Gastrocnemius medialis (tissue), 4 donors: Measurements from ENCODE around the gene FBXL13. TPM values are rescaled to one million over a fixed set of nuclear protein-coding genes. Genes with fewer than 3 reads are reported as not detected.
"Not testable (repeated sequence)": the region's sequence is repeated elsewhere in the genome, so short reads cannot be mapped to it uniquely, and the experiment has no call there.

Experiments
- ATAC-seq, 2 donors: fragments of 150-250 bp; one replicate each; pipeline ENCODE4 v1.9.1; 2016
- DNase-seq, 2 donors: peaks; one replicate each; pipeline ENCODE4 v3.0.0-alpha.2; 2019
- H3K27ac ChIP-seq, 4 donors: fragments of 200-600 bp; sonication (generic); 1 replicate in 1 of 4; 2 replicates in 3 of 4; pipeline ENCODE4 v1.5.1; 2016 to 2018; ENCODE audit warnings: mild to moderate bottlenecking in 2 of 4, moderate library complexity in 1 of 4
- H3K27me3 ChIP-seq, 3 donors: fragments of 200-600 bp; sonication (generic) in 2 of 3; 1 replicate in 1 of 3; 2 replicates in 2 of 3; pipeline versions ENCODE4 v1.5.1 to v1.6.0; 2016 to 2019; ENCODE audit warnings: mild to moderate bottlenecking in 1 of 3, moderate library complexity in 1 of 3
- H3K36me3 ChIP-seq, 2 donors: fragments of 200-600 bp; sonication (generic) in 1 of 2; one replicate each; pipeline ENCODE4 v1.5.1; 2017 to 2018
- H3K4me1 ChIP-seq, 2 donors: fragments of 200-600 bp; sonication (generic) in 1 of 2; one replicate each; pipeline ENCODE4 v1.5.1; 2016 to 2017; ENCODE audit warnings: mild to moderate bottlenecking in 2 of 2
- H3K4me3 ChIP-seq, 4 donors: fragments of 200-600 bp; sonication (generic) in 3 of 4; 1 replicate in 1 of 4; 2 replicates in 3 of 4; pipeline ENCODE4 v1.5.1; 2016 to 2019; ENCODE audit warnings: mild to moderate bottlenecking in 2 of 4
- H3K9me3 ChIP-seq, 3 donors: fragments of 200-600 bp; sonication (generic) in 2 of 3; 1 replicate in 1 of 3; 2 replicates in 2 of 3; pipeline ENCODE4 v1.5.1; 2016 to 2019
- POLR2A ChIP-seq, 2 donors: fragments of 450-650 bp; IDR thresholded peaks; one replicate each; pipeline ENCODE4 v1.6.1; 2017; ENCODE audit warnings: antibody characterized with exemption in 2 of 2, mild to moderate bottlenecking in 2 of 2, moderate library complexity in 2 of 2
- in situ Hi-C, 4 donors: fragments of 200-750 bp; cut with MboI; loops; one replicate each; pipeline versions ENCODE4 v1.15.0 to v1.8.0; 2017; ENCODE audit warnings: low sequenced_read_pairs in 4 of 4
- intact Hi-C: fragments of 100-400 bp; cut with DNase I; formaldehyde crosslinking; loops from one replicate; pipeline ENCODE4 v1.15.1; 2023; ENCODE audit warnings: low total_unique reads
- total RNA-seq, 4 donors: library from RNA; depleted of rRNA; stranded (reverse); fragments of >200 nt; gene quantifications; one replicate each; pipeline versions ENCODE4 v1.1.0 to v1.2.3, GENCODE V29; 2016
- TF ChIP-seq, protein P1 (sequence below), 5 experiments: fragments of 450-650 bp in 3 of 5; fragments of 200-600 bp in 2 of 5; sonication (generic) in 2 of 5; IDR thresholded peaks in 4 of 5; conservative IDR thresholded peaks in 1 of 5; 1 replicate in 4 of 5; 2 replicates in 1 of 5; pipeline ENCODE4 v1.5.1; 2016 to 2019; ENCODE audit warnings: antibody characterized with exemption in 5 of 5, mild to moderate bottlenecking in 3 of 5, moderate library complexity in 3 of 5

Gene FBXL13
- total RNA-seq, 4 donors from 2014 or later: 0.26 TPM; not detected in 3

DNA sequence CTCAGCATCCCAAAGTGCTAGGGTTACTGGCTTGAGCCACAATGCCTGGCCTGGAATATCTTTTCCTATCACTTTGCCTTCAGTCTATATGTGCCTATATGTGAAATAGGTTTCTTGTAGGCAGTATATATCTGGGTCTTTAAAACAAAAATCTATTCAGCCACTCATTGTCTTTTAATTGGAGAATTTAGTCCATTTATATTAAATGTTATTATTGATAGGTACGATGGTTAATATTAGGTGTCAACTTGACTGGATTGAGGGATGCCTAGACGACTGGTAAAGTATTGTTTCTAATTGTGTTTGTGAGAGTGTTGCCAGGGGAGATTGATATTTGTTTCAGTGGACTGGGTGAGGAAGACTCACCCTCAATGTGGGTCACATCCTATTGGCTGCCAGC lies 73.4 kb downstream of the FBXL13 start:
- in situ Hi-C loops: no loop called here
- TF ChIP-seq, protein P1, sequence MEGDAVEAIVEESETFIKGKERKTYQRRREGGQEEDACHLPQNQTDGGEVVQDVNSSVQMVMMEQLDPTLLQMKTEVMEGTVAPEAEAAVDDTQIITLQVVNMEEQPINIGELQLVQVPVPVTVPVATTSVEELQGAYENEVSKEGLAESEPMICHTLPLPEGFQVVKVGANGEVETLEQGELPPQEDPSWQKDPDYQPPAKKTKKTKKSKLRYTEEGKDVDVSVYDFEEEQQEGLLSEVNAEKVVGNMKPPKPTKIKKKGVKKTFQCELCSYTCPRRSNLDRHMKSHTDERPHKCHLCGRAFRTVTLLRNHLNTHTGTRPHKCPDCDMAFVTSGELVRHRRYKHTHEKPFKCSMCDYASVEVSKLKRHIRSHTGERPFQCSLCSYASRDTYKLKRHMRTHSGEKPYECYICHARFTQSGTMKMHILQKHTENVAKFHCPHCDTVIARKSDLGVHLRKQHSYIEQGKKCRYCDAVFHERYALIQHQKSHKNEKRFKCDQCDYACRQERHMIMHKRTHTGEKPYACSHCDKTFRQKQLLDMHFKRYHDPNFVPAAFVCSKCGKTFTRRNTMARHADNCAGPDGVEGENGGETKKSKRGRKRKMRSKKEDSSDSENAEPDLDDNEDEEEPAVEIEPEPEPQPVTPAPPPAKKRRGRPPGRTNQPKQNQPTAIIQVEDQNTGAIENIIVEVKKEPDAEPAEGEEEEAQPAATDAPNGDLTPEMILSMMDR (IDR thresholded peaks at IDR 0.05 in 4 of 5, conservative IDR thresholded peaks at IDR 0.05 in 1 of 5): no peak
- TF ChIP-seq POLR2A (IDR thresholded peaks at IDR 0.05): no peak
- H3K27me3 ChIP-seq: no peaks in the 10 kb centered on the region
- H3K27ac ChIP-seq: no peak overlapping the region
- no peak for ATAC-seq
- no peak for DNase-seq
- H3K9me3 ChIP-seq: no peaks in the 10 kb centered on the region
- H3K4me3 ChIP-seq: no peak overlapping the region
- no peaks in the 10 kb centered on the region for H3K36me3 ChIP-seq
- H3K4me1 ChIP-seq: no peaks in the 10 kb centered on the region
- intact Hi-C loops: no loop called here

DNA sequence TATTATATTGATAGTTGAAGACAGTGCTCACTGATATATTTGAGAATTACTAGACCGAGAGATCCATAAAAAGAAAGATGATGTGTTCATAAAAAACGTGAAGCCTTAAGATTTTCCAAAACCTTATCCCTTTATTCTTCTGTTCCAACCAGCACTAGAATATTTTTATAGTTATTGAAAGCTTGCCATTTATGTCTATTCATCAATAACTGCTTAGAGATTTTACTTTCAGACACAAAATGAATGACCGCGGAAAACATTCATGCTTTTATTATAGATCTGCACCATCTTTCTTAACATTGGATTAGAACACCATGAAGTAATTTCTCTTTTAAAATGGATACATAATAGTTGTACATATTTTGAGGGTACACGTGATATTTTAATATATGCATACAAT lies 77.6 kb downstream of the FBXL13 start:
- in situ Hi-C loops: no loop called here
- TF ChIP-seq POLR2A (IDR thresholded peaks at IDR 0.05): no peak
- TF ChIP-seq, protein P1 (IDR thresholded peaks at IDR 0.05 in 4 of 5, conservative IDR thresholded peaks at IDR 0.05 in 1 of 5): no peak
- Histone ChIP-seq H3K27ac (no peak overlapping the region), H3K4me3 (no peak overlapping the region), H3K36me3 (no peaks in the 10 kb centered on the region), H3K4me1 (peaks cover 0 to 4% of the 10 kb centered on the region in 2 donors), H3K9me3 (no peaks in the 10 kb centered on the region), H3K27me3 (no peaks in the 10 kb centered on the region)
- DNase-seq (no peak), ATAC-seq (no peak)
- intact Hi-C loops: no loop called here

DNA sequence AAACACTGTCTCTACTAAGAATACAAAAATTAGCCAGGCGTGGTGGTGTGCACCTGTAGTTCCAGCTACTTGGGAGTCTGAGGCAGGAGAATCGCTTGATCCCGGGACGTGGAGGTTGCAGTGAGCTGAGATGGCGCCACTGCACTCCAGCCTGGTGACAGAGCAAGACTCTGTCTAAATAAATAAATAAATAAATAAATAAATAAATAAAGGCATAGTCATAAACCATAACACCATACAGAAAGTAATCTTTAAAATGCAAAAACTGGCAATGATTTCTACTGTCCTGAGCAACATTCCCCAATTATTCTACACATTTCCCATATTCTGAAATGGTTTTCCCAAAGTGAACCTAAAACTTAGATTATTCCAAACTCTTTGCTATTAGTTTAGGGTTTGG lies 79.0 kb downstream of the FBXL13 start:
- H3K27me3 ChIP-seq, H3K27ac ChIP-seq, intact Hi-C loops, in situ Hi-C loops, H3K4me1 ChIP-seq, DNase-seq, ATAC-seq, H3K9me3 ChIP-seq, H3K36me3 ChIP-seq, H3K4me3 ChIP-seq: not testable (repeated sequence)

DNA sequence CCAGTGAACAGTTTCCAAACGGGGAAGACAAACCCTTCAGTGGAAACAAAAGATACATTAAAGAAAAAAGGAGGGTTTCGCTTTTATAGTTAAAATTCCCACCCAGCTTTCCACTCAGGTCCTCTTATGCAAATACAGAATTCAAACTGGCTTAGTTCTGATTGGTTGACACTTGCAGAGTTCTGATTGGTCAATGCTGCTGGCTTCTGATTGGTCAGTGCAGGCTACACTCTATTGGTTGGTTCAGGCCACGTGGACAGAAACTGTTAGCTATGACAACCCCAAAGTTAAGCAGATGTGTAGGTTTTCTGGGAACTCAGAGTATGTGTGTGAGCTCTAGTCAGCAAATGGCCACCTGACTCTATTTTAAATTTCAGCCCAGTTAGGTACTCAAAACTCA lies 80.0 kb downstream of the FBXL13 start:
- ATAC-seq (no peak), DNase-seq (no peak)
- intact Hi-C loops (no loop called here), in situ Hi-C loops (no loop called here)
- Histone ChIP-seq H3K4me3 (no peak overlapping the region), H3K9me3 (no peaks in the 10 kb centered on the region), H3K4me1 (peaks cover 0 to 4% of the 10 kb centered on the region in 2 donors), H3K27me3 (no peaks in the 10 kb centered on the region), H3K27ac (no peak overlapping the region), H3K36me3 (no peaks in the 10 kb centered on the region)
- TF ChIP-seq POLR2A (IDR thresholded peaks at IDR 0.05): no peak
- TF ChIP-seq, protein P1 (IDR thresholded peaks at IDR 0.05 in 4 of 5, conservative IDR thresholded peaks at IDR 0.05 in 1 of 5): no peak

DNA sequence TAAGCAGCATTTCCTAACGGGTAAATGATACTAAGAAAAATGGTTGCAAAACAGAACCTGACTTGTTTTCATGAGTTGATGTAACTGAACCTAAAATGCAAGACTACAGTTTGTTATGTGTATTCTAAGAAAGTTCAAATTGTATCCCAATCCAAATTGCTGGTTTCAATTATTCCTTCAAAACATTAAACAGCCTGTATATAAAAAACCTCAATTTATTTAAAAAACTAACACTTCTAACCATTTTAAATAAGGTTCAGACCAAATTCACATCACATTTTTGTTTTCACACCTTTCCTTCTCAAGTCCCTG lies 80.9 kb downstream of the FBXL13 start:
- Histone ChIP-seq H3K27ac (no peak overlapping the region), H3K4me1 (peaks cover 0 to 4% of the 10 kb centered on the region in 2 donors), H3K4me3 (no peak overlapping the region), H3K27me3 (no peaks in the 10 kb centered on the region), H3K36me3 (no peaks in the 10 kb centered on the region), H3K9me3 (no peaks in the 10 kb centered on the region)
- in situ Hi-C loops: no loop called here
- ATAC-seq: no peak
- no peak for DNase-seq
- intact Hi-C loops: no loop called here
- TF ChIP-seq POLR2A (IDR thresholded peaks at IDR 0.05): no peak
- TF ChIP-seq, protein P1 (IDR thresholded peaks at IDR 0.05 in 4 of 5, conservative IDR thresholded peaks at IDR 0.05 in 1 of 5): no peak
